ENCODE measurements around the gene FYB1.

The FYB1 gene

DNA sequence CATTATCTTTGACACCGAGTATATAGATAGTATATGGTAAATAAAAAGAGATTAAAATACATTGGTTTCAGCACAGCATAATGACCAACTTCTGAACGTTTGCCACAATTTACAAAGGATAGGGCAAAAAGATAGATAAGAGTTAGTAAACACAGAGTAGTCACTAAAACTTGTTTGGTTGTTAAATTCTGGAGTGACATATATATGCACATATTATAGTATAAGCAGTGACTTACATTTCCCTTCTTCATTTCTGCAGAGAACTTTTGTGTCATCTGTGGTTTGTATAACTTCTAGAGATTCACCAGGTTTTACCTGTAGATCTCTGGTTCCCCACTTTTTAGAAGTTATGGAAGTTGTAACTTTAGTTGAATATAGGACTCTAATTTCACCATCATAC is 100.7 kb downstream of the FYB1 start:
- Histone ChIP-seq H2AFZ (ENCODE audit: low read length) (no peak overlapping the region), H3K79me2 (ENCODE audit: insufficient read depth, low read length) (no peaks in the 10 kb centered on the region), H3F3A (ENCODE audit: low read depth) (no peaks in the 10 kb centered on the region), H3K4me3 (ENCODE audit: low read length, poor library complexity, severe bottlenecking) (no peak overlapping the region), H3K4me1 (ENCODE audit: insufficient read depth, low read length, poor library complexity, severe bottlenecking) (no peaks in the 10 kb centered on the region), H3K9ac (ENCODE audit: low read depth, low read length, poor library complexity, severe bottlenecking) (no peak overlapping the region), H3K36me3 (ENCODE audit: insufficient read depth, low read length) (peaks cover 84% of the 10 kb centered on the region), H3K4me2 (ENCODE audit: low read depth, low read length, poor library complexity, severe bottlenecking) (no peak overlapping the region), H3K27me3 (ENCODE audit: insufficient read depth, low read length, poor library complexity, severe bottlenecking) (no peaks in the 10 kb centered on the region), H3K9me3 (ENCODE audit: insufficient read depth, low read depth, low read length) (no peaks in the 10 kb centered on the region), H3K9me2 (replicated peaks; ENCODE audit: low read depth, low read length) (no peaks in the 10 kb centered on the region), H4K20me1 (ENCODE audit: insufficient read depth, low read length, poor library complexity, severe bottlenecking) (no peaks in the 10 kb centered on the region)
- TF ChIP-seq, protein P1, sequence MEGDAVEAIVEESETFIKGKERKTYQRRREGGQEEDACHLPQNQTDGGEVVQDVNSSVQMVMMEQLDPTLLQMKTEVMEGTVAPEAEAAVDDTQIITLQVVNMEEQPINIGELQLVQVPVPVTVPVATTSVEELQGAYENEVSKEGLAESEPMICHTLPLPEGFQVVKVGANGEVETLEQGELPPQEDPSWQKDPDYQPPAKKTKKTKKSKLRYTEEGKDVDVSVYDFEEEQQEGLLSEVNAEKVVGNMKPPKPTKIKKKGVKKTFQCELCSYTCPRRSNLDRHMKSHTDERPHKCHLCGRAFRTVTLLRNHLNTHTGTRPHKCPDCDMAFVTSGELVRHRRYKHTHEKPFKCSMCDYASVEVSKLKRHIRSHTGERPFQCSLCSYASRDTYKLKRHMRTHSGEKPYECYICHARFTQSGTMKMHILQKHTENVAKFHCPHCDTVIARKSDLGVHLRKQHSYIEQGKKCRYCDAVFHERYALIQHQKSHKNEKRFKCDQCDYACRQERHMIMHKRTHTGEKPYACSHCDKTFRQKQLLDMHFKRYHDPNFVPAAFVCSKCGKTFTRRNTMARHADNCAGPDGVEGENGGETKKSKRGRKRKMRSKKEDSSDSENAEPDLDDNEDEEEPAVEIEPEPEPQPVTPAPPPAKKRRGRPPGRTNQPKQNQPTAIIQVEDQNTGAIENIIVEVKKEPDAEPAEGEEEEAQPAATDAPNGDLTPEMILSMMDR (conservative IDR thresholded peaks at IDR 0.05; ENCODE audit: low read length) = no peak
- no peak for TF ChIP-seq EZH2phosphoT487 (IDR thresholded peaks at IDR 0.05; ENCODE audit: borderline replicate concordance)

- TF ChIP-seq, protein P1 (conservative IDR thresholded peaks at IDR 0.05; ENCODE audit: low read length) = no peak
- TF ChIP-seq EZH2phosphoT487 (IDR thresholded peaks at IDR 0.05; ENCODE audit: borderline replicate concordance) = no peak
- no peak overlapping the region for H2AFZ ChIP-seq (ENCODE audit: low read length)
- no peaks in the 10 kb centered on the region for H3K9me3 ChIP-seq (ENCODE audit: insufficient read depth, low read depth, low read length)
- H3F3A ChIP-seq (ENCODE audit: low read depth) = no peaks in the 10 kb centered on the region
- no peaks in the 10 kb centered on the region for H3K27me3 ChIP-seq (ENCODE audit: insufficient read depth, low read length, poor library complexity, severe bottlenecking)
- peaks cover 88% of the 10 kb centered on the region for H3K36me3 ChIP-seq (ENCODE audit: insufficient read depth, low read length)
- H4K20me1 ChIP-seq (ENCODE audit: insufficient read depth, low read length, poor library complexity, severe bottlenecking) = no peaks in the 10 kb centered on the region
- no peaks in the 10 kb centered on the region for H3K9me2 ChIP-seq (replicated peaks; ENCODE audit: low read depth, low read length)
- H3K79me2 ChIP-seq (ENCODE audit: insufficient read depth, low read length) = no peaks in the 10 kb centered on the region
- H3K9ac ChIP-seq (ENCODE audit: low read depth, low read length, poor library complexity, severe bottlenecking) = no peak overlapping the region
- H3K4me1 ChIP-seq (ENCODE audit: insufficient read depth, low read length, poor library complexity, severe bottlenecking) = no peaks in the 10 kb centered on the region
- no peak overlapping the region for H3K4me3 ChIP-seq (ENCODE audit: low read length, poor library complexity, severe bottlenecking)
- H3K4me2 ChIP-seq (ENCODE audit: low read depth, low read length, poor library complexity, severe bottlenecking) = no peak overlapping the region
Observed at GRCh38 chr5:39117401-39117800, 102.0 kb downstream of the FYB1 start.

GRCh38 chr5:39116344-39117170 is 102.8 kb downstream of the FYB1 start:
- TF ChIP-seq EZH2phosphoT487 (IDR thresholded peaks at IDR 0.05; ENCODE audit: borderline replicate concordance) = no peak
- TF ChIP-seq, protein P1 (conservative IDR thresholded peaks at IDR 0.05; ENCODE audit: low read length) = no peak
- H3K4me3 ChIP-seq (ENCODE audit: low read length, poor library complexity, severe bottlenecking) = no peak overlapping the region
- no peak overlapping the region for H3K9ac ChIP-seq (ENCODE audit: low read depth, low read length, poor library complexity, severe bottlenecking)
- no peaks in the 10 kb centered on the region for H3K9me3 ChIP-seq (ENCODE audit: insufficient read depth, low read depth, low read length)
- no peak overlapping the region for H2AFZ ChIP-seq (ENCODE audit: low read length)
- no peaks in the 10 kb centered on the region for H3K9me2 ChIP-seq (replicated peaks; ENCODE audit: low read depth, low read length)
- no peaks in the 10 kb centered on the region for H3K4me1 ChIP-seq (ENCODE audit: insufficient read depth, low read length, poor library complexity, severe bottlenecking)
- no peak overlapping the region for H3K4me2 ChIP-seq (ENCODE audit: low read depth, low read length, poor library complexity, severe bottlenecking)
- no peaks in the 10 kb centered on the region for H3F3A ChIP-seq (ENCODE audit: low read depth)
- H3K27me3 ChIP-seq (ENCODE audit: insufficient read depth, low read length, poor library complexity, severe bottlenecking) = no peaks in the 10 kb centered on the region
- no peaks in the 10 kb centered on the region for H4K20me1 ChIP-seq (ENCODE audit: insufficient read depth, low read length, poor library complexity, severe bottlenecking)
- peaks cover 82% of the 10 kb centered on the region for H3K36me3 ChIP-seq (ENCODE audit: insufficient read depth, low read length)
- no peaks in the 10 kb centered on the region for H3K79me2 ChIP-seq (ENCODE audit: insufficient read depth, low read length)

Measured in Loucy (cell line).